Bronchial epithelial cell (primary cell): ENCODE measurements around the gene ADAD2. TPM values are rescaled to one million over a fixed set of nuclear protein-coding genes. Genes with fewer than 3 reads are reported as not detected.
A peak's percentile ranks its signal among the peaks of the same experiment; 100 is the strongest.

ENCODE experiments used
- DNase-seq: peaks from one replicate; pipeline ENCODE4 v3.0.0-alpha.2; 2010; ENCODE audit warnings: low read depth
- FAIRE-seq: peaks from 2 replicates; lab custom pipeline; 2011; peaks lifted over from hg19 to GRCh38; lab: Jason Lieb, UNC
- H3K27me3 ChIP-seq: 2 replicates; pipeline ENCODE4 v1.5.1; 2011; ENCODE audit warnings: low read length; ENCODE audit not compliant: control insufficient read depth, insufficient read depth
- H3K36me3 ChIP-seq: 2 replicates; pipeline ENCODE4 v1.5.1; 2011; ENCODE audit warnings: low read length; ENCODE audit not compliant: control insufficient read depth, insufficient read depth
- H3K4me3 ChIP-seq: 2 replicates; pipeline ENCODE4 v1.5.1; 2011; ENCODE audit warnings: mild to moderate bottlenecking, low read depth, low read length, control low read depth
- total RNA-seq: library from RNA; depleted of rRNA; stranded (reverse); fragments of >200 nt; gene quantifications from 2 replicates; pipeline ENCODE4 v1.2.1, GENCODE V29; 2014
- TF ChIP-seq, protein P1 (sequence below): IDR thresholded peaks from 2 replicates; pipeline ENCODE4 v1.5.1; 2011; ENCODE audit warnings: mild to moderate bottlenecking, moderate library complexity, low read length, control low read depth, inconsistent platforms; ENCODE audit not compliant: insufficient read depth, severe bottlenecking

Gene ADAD2
- total RNA-seq, 1 donor from 2014 or later = not detected

DNA sequence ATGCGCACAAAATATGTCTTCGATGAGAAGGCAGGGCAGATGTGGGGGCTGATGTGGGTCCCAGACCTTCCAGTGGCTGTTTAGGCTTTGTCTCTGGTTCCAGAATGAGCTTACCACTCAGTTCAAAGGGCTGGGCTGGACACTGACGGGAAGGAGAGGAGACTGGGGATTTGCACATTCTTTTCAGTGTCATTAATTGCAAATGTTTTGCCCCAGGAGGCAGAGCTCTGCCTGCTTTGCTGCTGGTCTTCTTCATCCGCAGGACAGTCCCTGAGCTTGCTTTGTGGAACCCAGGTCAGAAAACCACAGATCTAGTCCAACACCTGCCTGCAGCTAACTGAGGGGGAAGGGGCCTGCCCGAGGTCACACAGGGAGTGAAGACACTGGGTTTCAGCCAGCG, 28.0 kb downstream of the ADAD2 start:
- FAIRE-seq (no peak), DNase-seq (no peak)
- H3K4me3 ChIP-seq = no peak overlapping the region

GRCh38 chr16:84220851-84221250, 29.9 kb downstream of the ADAD2 start:
- no peaks in the 10 kb centered on the region for H3K27me3 ChIP-seq
- no peaks in the 10 kb centered on the region for H3K36me3 ChIP-seq
- no peak for DNase-seq
- H3K4me3 ChIP-seq = no peak overlapping the region
- FAIRE-seq = peak; percentile 58
- TF ChIP-seq, protein P1, sequence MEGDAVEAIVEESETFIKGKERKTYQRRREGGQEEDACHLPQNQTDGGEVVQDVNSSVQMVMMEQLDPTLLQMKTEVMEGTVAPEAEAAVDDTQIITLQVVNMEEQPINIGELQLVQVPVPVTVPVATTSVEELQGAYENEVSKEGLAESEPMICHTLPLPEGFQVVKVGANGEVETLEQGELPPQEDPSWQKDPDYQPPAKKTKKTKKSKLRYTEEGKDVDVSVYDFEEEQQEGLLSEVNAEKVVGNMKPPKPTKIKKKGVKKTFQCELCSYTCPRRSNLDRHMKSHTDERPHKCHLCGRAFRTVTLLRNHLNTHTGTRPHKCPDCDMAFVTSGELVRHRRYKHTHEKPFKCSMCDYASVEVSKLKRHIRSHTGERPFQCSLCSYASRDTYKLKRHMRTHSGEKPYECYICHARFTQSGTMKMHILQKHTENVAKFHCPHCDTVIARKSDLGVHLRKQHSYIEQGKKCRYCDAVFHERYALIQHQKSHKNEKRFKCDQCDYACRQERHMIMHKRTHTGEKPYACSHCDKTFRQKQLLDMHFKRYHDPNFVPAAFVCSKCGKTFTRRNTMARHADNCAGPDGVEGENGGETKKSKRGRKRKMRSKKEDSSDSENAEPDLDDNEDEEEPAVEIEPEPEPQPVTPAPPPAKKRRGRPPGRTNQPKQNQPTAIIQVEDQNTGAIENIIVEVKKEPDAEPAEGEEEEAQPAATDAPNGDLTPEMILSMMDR = no peak

More for the DNA sequence above, 28.0 kb downstream of the ADAD2 start:
- Histone ChIP-seq H3K27me3 (no peaks in the 10 kb centered on the region), H3K36me3 (no peaks in the 10 kb centered on the region)
- TF ChIP-seq, protein P1 = no peak

DNA sequence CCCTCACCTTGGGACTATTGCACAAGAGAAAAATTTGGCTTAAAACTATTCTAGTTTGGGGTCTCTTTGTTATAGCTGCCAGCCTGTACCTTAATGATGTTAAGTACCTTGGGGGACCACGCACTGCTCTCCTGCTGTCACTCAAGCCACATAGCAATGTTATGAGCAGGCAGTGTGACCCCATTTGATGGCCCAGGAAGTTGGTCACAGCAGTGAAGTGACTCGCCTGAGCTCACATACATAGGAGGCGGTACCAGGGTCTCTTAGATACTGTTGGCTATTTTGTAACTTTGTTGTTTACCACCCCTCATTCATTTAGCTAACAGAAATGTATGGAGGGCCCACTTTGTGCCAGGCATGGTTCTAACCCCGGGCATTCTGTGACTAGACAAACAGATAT, 32.5 kb downstream of the ADAD2 start:
- Histone ChIP-seq H3K36me3 (no peaks in the 10 kb centered on the region), H3K27me3 (no peaks in the 10 kb centered on the region), H3K4me3 (no peak overlapping the region)
- TF ChIP-seq, protein P1 = no peak
- DNase-seq (no peak), FAIRE-seq (no peak)

DNA sequence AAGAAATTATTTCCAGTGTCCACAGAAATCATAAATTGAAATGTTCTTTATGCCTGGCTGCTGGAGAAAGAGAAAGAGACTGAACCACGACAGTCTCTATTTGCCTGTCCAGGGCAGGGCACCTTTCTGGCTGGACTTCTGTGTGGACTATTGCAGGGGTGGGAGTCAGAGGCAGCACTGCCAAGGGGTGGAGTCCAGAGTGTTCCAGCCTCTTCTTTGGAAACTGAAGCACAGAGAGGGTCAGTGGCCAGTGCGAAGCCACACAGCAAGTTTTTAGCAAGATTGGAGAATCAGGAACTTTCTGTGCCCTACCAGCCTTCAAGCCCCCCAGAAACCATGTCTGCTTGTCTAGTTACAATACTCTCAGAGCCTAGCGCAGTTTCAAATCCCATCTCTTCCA, 33.6 kb downstream of the ADAD2 start:
- Histone ChIP-seq H3K27me3 (no peaks in the 10 kb centered on the region), H3K36me3 (no peaks in the 10 kb centered on the region), H3K4me3 (no peak overlapping the region)
- FAIRE-seq = no peak
- DNase-seq = no peak
- TF ChIP-seq, protein P1 = no peak

DNA sequence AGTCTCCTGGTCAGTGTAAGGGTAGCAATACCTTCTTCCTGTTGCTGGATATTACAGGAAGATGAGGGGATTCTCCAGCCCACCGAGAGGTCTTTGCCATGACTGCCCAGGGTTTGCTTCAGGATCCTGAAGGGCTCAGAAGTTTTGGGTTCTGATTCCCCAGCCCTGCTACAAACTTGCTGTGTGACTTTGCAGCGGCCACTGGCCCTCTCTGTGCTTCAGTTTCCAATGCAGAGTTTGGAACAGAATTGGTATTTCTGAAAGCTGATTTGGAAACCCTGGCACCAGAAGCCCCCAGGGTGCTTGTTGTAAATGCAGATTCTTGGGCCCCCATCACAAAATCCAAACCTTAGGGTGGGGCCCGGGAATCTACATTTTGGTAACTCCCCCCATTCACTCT, 34.2 kb downstream of the ADAD2 start:
- Histone ChIP-seq H3K27me3 (no peaks in the 10 kb centered on the region), H3K4me3 (no peak overlapping the region), H3K36me3 (no peaks in the 10 kb centered on the region)
- TF ChIP-seq, protein P1 = no peak
- FAIRE-seq (no peak), DNase-seq (no peak)

DNA sequence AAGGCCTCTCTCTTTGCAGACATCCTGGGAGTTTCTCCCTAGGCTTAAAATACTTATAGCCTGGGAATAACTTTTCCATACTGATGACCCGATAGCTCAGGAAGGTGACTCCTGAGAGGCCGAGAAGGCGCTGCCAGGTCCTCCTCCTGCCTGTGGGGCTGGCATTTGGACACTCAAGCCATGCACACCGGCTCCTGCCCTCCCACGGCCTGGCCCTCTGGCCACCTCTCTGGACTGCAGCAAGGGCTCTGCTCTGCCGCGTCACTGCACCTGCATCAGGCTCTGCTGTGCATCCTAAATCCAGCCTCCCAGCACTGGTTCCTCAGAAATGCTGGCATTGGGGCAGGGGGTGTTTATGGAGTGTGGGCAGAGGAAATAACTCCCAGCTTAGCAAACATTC, 34.6 kb downstream of the ADAD2 start:
- no peak for DNase-seq
- TF ChIP-seq, protein P1 = no peak
- H3K27me3 ChIP-seq = no peaks in the 10 kb centered on the region
- H3K4me3 ChIP-seq = no peak overlapping the region
- no peaks in the 10 kb centered on the region for H3K36me3 ChIP-seq
- FAIRE-seq = no peak
